GM23338 (cell line): Measurements from ENCODE around the gene TMEM125. TPM values are rescaled to one million over a fixed set of nuclear protein-coding genes. Genes with fewer than 3 reads are reported as not detected.

Experiments used
- ATAC-seq: fragments of 200-7000 bp; cut with Tn5 transposase; 3 replicates; pipeline ENCODE4 v1.9.1; 2020
- DNase-seq: peaks from one replicate; pipeline ENCODE4 v3.0.0-alpha.2; 2015; ENCODE audit warnings: low spot score
- H2AFZ ChIP-seq: fragments of 200-600 bp; sonication (generic); 2 replicates; pipeline ENCODE4 v1.8.0; 2016; ENCODE audit warnings: antibody characterized with exemption, mild to moderate bottlenecking, moderate library complexity
- H3F3A ChIP-seq: fragments of 200-600 bp; sonication (generic); replicated peaks from 2 replicates; pipeline ENCODE4 v1.8.0; 2017; ENCODE audit warnings: antibody characterized with exemption, mixed run types, low read depth
- H3K27ac ChIP-seq: fragments of 200-600 bp; sonication (generic); 2 replicates; pipeline ENCODE4 v1.6.1; 2016; ENCODE audit warnings: low read depth
- H3K27me3 ChIP-seq: fragments of 200-600 bp; sonication (generic); 2 replicates; pipeline ENCODE4 v1.8.0; 2016; ENCODE audit warnings: mild to moderate bottlenecking, mixed run types, moderate library complexity; ENCODE audit not compliant: insufficient read depth
- H3K36me3 ChIP-seq: fragments of 200-600 bp; sonication (generic); 2 replicates; pipeline ENCODE4 v1.8.0; 2016; ENCODE audit warnings: mild to moderate bottlenecking; ENCODE audit not compliant: insufficient read depth
- H3K4me1 ChIP-seq: fragments of 200-600 bp; sonication (generic); 2 replicates; pipeline ENCODE4 v1.8.0; 2016; ENCODE audit warnings: mild to moderate bottlenecking, moderate library complexity; ENCODE audit not compliant: insufficient read depth
- H3K4me2 ChIP-seq: fragments of 200-600 bp; sonication (generic); 2 replicates; pipeline ENCODE4 v1.7.1; 2017; ENCODE audit warnings: mixed run types
- H3K4me3 ChIP-seq: fragments of 200-600 bp; sonication (generic); 2 replicates; pipeline ENCODE4 v1.6.1; 2016; ENCODE audit warnings: mixed run types
- H3K79me2 ChIP-seq: fragments of 200-600 bp; sonication (generic); replicated peaks from 2 replicates; pipeline ENCODE4 v1.8.0; 2017; ENCODE audit warnings: mild to moderate bottlenecking; ENCODE audit not compliant: insufficient read depth
- H3K9me2 ChIP-seq: fragments of 200-600 bp; sonication (generic); 2 replicates; pipeline ENCODE4 v1.8.0; 2017; ENCODE audit not compliant: insufficient read depth
- H4K20me1 ChIP-seq: fragments of 200-600 bp; sonication (generic); replicated peaks from 2 replicates; pipeline ENCODE4 v1.8.0; 2017; ENCODE audit warnings: mild to moderate bottlenecking; ENCODE audit not compliant: insufficient read depth
- H3K27ac Mint-ChIP-seq: 2 replicates; pipeline ENCODE4 v1.8.0; 2020; ENCODE audit warnings: inconsistent platforms, mild to moderate bottlenecking, moderate library complexity, mixed read lengths
- H3K27me3 Mint-ChIP-seq: 3 replicates; pipeline ENCODE4 v1.8.0; 2022; ENCODE audit warnings: low read depth, mild to moderate bottlenecking, moderate library complexity, mixed read lengths, inconsistent platforms; ENCODE audit not compliant: insufficient read depth, poor library complexity
- H3K36me3 Mint-ChIP-seq: 3 replicates; pipeline ENCODE4 v1.8.0; 2021; ENCODE audit warnings: low read depth, mild to moderate bottlenecking, inconsistent platforms, moderate library complexity, mixed read lengths
- H3K4me1 Mint-ChIP-seq: 3 replicates; pipeline ENCODE4 v1.8.0; 2020; ENCODE audit warnings: mild to moderate bottlenecking, inconsistent platforms, mixed read lengths
- H3K4me3 Mint-ChIP-seq: 3 replicates; pipeline ENCODE4 v1.8.0; 2021; ENCODE audit warnings: moderate library complexity, mild to moderate bottlenecking, inconsistent platforms, mixed read lengths
- H3K9me3 Mint-ChIP-seq: 3 replicates; pipeline ENCODE4 v1.8.0; 2020; ENCODE audit warnings: moderate library complexity, mild to moderate bottlenecking, inconsistent platforms, mixed read lengths
- CREB1 ChIP-seq: fragments of 250-450 bp; sonication (Bioruptor Pico); IDR thresholded peaks from 2 replicates; pipeline ENCODE4 v1.5.0; 2020; ENCODE audit warnings: low read depth, mild to moderate bottlenecking, moderate library complexity
- EZH2 ChIP-seq: fragments of 200-600 bp; sonication (generic); IDR thresholded peaks from one replicate; pipeline ENCODE4 v1.8.0; 2017; ENCODE audit warnings: antibody characterized with exemption, mild to moderate bottlenecking, low read depth; ENCODE audit not compliant: unreplicated experiment
- EZH2phosphoT487 ChIP-seq: fragments of 200-600 bp; sonication (generic); IDR thresholded peaks from one replicate; pipeline ENCODE4 v1.8.1; 2018; ENCODE audit warnings: antibody characterized with exemption; ENCODE audit not compliant: unreplicated experiment
- JUNB ChIP-seq: IDR thresholded peaks from one replicate; pipeline ENCODE4 v1.6.1; 2016; ENCODE audit warnings: antibody characterized with exemption; ENCODE audit not compliant: unreplicated experiment
- NANOG ChIP-seq: IDR thresholded peaks from 2 replicates; pipeline ENCODE4 v1.6.1; 2016; ENCODE audit warnings: antibody characterized with exemption, borderline replicate concordance
- POLR2AphosphoS5 ChIP-seq: IDR thresholded peaks from 2 replicates; pipeline ENCODE4 v1.6.1; 2016; ENCODE audit warnings: antibody characterized with exemption, low read depth
- STAT1 ChIP-seq: IDR thresholded peaks from one replicate; pipeline ENCODE4 v1.6.1; 2016; ENCODE audit warnings: antibody characterized with exemption; ENCODE audit not compliant: unreplicated experiment
- ZNF114 ChIP-seq: fragments of 250-450 bp; sonication (Bioruptor Pico); IDR thresholded peaks from 2 replicates; pipeline ENCODE4 v1.5.0; 2020; ENCODE audit warnings: mild to moderate bottlenecking, moderate library complexity
- ZNF331 ChIP-seq: fragments of 250-450 bp; sonication (Bioruptor Pico); IDR thresholded peaks from 2 replicates; pipeline ENCODE4 v1.5.0; 2020; ENCODE audit warnings: low read depth, mild to moderate bottlenecking, moderate library complexity
- polyA plus RNA-seq: library from polyadenylated mRNA; unstranded; fragments of >200 nt; fragmentation: Nextera tagmentation; extraction: Ambion mirVana; gene quantifications from 2 replicates; pipeline ENCODE4 v1.2.1, GENCODE V29; 2016
- total RNA-seq: library from RNA; depleted of rRNA; stranded (reverse); fragments of >200 nt; shearing (Covaris generic); gene quantifications from 2 replicates; pipeline ENCODE4 v1.2.3, GENCODE V29; 2014
- TF ChIP-seq, protein P1 (sequence below): fragments of 250-450 bp; sonication (Bioruptor Pico); IDR thresholded peaks from 2 replicates; pipeline ENCODE4 v1.5.0; 2020; ENCODE audit warnings: mild to moderate bottlenecking, moderate library complexity
- TF ChIP-seq, protein P2 (sequence below): IDR thresholded peaks from 2 replicates; pipeline ENCODE4 v1.6.1; 2016; ENCODE audit warnings: antibody characterized with exemption
- TF ChIP-seq, protein P3 (sequence below), 2 experiments: fragments of 200-600 bp in 1 of 2; sonication (generic) in 1 of 2; conservative IDR thresholded peaks; 2 replicates each; pipeline versions ENCODE4 v1.5.1 to v1.6.1; 2016 to 2017; ENCODE audit warnings: antibody characterized with exemption in 2 of 2, low read depth in 2 of 2, mild to moderate bottlenecking in 2 of 2, moderate library complexity in 1 of 2
- TF ChIP-seq, protein P4 (sequence below): IDR thresholded peaks from one replicate; pipeline ENCODE4 v1.6.1; 2018; ENCODE audit warnings: antibody characterized with exemption; ENCODE audit not compliant: unreplicated experiment

TMEM125 gene
- total and polyA plus RNA-seq, 2 experiments from 2014 or later, result 16.8 to 39.3 TPM

DNA sequence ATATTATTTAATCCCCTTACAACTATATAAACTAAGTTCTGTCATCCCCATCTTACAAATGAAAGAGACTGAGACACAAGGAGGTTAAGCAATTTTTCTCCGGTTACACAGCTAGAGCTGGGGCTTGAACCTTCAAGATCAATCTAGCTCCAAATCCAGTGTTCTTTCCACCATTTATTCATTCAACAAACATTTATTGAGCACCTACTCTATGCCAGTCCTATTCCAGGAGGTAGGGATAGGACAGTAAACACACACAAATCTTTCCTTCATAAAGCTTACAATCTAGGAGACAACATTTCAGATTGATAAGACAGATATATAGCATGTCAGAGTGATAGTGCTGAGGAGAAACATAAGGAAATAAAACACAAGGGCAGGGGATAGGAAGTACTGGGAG, 2.9 kb upstream of the TMEM125 start:
- H3K79me2 ChIP-seq, result 0 out of 2 replicates have a peak, but pooled peaks cover 3% of the 10 kb centered on the region
- H3K9me3 Mint-ChIP-seq, result peaks cover 44% of the 10 kb centered on the region
- no peaks in the 10 kb centered on the region for H3K9me2 ChIP-seq
- H2AFZ ChIP-seq, result no peak overlapping the region
- H3K27ac Mint-ChIP-seq, result no peak overlapping the region
- peaks cover 25% of the 10 kb centered on the region for H3K4me1 Mint-ChIP-seq
- peaks cover 4% of the 10 kb centered on the region; the same call in 1 of the 2 replicates for H3K36me3 ChIP-seq
- peaks cover 16% of the 10 kb centered on the region for H3K4me1 ChIP-seq
- H3K27me3 Mint-ChIP-seq, result peaks cover 7% of the 10 kb centered on the region
- no peak overlapping the region for H3K27ac ChIP-seq
- H3F3A ChIP-seq, result 0 out of 2 replicates have a peak, but pooled peaks cover 5% of the 10 kb centered on the region
- H3K4me3 ChIP-seq, result no peak overlapping the region
- ATAC-seq (no peak), DNase-seq (no peak)
- no peak overlapping the region for H3K4me2 ChIP-seq
- no peaks in the 10 kb centered on the region for H4K20me1 ChIP-seq
- H3K27me3 ChIP-seq, result no peaks in the 10 kb centered on the region
- TF ChIP-seq EZH2phosphoT487 (no peak), EZH2 (no peak), ZNF331 (no peak), JUNB (no peak), CREB1 (CRISPR knock-in tag) (no peak), STAT1 (no peak), ZNF114 (CRISPR knock-in tag) (no peak), NANOG (no peak), POLR2AphosphoS5 (no peak)
- TF ChIP-seq, protein P1, sequence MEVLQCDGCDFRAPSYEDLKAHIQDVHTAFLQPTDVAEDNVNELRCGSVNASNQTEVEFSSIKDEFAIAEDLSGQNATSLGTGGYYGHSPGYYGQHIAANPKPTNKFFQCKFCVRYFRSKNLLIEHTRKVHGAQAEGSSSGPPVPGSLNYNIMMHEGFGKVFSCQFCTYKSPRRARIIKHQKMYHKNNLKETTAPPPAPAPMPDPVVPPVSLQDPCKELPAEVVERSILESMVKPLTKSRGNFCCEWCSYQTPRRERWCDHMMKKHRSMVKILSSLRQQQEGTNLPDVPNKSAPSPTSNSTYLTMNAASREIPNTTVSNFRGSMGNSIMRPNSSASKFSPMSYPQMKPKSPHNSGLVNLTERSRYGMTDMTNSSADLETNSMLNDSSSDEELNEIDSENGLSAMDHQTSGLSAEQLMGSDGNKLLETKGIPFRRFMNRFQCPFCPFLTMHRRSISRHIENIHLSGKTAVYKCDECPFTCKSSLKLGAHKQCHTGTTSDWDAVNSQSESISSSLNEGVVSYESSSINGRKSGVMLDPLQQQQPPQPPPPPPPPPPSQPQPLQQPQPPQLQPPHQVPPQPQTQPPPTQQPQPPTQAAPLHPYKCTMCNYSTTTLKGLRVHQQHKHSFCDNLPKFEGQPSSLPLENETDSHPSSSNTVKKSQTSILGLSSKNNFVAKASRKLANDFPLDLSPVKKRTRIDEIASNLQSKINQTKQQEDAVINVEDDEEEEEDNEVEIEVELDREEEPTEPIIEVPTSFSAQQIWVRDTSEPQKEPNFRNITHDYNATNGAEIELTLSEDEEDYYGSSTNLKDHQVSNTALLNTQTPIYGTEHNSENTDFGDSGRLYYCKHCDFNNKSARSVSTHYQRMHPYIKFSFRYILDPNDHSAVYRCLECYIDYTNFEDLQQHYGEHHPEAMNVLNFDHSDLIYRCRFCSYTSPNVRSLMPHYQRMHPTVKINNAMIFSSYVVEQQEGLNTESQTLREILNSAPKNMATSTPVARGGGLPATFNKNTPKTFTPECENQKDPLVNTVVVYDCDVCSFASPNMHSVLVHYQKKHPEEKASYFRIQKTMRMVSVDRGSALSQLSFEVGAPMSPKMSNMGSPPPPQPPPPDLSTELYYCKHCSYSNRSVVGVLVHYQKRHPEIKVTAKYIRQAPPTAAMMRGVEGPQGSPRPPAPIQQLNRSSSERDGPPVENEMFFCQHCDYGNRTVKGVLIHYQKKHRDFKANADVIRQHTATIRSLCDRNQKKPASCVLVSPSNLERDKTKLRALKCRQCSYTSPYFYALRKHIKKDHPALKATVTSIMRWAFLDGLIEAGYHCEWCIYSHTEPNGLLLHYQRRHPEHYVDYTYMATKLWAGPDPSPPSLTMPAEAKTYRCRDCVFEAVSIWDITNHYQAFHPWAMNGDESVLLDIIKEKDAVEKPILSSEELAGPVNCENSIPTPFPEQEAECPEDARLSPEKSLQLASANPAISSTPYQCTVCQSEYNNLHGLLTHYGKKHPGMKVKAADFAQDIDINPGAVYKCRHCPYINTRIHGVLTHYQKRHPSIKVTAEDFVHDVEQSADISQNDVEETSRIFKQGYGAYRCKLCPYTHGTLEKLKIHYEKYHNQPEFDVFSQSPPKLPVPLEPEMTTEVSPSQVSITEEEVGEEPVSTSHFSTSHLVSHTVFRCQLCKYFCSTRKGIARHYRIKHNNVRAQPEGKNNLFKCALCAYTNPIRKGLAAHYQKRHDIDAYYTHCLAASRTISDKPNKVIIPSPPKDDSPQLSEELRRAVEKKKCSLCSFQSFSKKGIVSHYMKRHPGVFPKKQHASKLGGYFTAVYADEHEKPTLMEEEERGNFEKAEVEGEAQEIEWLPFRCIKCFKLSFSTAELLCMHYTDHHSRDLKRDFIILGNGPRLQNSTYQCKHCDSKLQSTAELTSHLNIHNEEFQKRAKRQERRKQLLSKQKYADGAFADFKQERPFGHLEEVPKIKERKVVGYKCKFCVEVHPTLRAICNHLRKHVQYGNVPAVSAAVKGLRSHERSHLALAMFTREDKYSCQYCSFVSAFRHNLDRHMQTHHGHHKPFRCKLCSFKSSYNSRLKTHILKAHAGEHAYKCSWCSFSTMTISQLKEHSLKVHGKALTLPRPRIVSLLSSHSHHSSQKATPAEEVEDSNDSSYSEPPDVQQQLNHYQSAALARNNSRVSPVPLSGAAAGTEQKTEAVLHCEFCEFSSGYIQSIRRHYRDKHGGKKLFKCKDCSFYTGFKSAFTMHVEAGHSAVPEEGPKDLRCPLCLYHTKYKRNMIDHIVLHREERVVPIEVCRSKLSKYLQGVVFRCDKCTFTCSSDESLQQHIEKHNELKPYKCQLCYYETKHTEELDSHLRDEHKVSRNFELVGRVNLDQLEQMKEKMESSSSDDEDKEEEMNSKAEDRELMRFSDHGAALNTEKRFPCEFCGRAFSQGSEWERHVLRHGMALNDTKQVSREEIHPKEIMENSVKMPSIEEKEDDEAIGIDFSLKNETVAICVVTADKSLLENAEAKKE (CRISPR knock-in tag), result no peak
- TF ChIP-seq, protein P2, sequence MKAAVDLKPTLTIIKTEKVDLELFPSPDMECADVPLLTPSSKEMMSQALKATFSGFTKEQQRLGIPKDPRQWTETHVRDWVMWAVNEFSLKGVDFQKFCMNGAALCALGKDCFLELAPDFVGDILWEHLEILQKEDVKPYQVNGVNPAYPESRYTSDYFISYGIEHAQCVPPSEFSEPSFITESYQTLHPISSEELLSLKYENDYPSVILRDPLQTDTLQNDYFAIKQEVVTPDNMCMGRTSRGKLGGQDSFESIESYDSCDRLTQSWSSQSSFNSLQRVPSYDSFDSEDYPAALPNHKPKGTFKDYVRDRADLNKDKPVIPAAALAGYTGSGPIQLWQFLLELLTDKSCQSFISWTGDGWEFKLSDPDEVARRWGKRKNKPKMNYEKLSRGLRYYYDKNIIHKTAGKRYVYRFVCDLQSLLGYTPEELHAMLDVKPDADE, result no peak
- TF ChIP-seq, protein P3, sequence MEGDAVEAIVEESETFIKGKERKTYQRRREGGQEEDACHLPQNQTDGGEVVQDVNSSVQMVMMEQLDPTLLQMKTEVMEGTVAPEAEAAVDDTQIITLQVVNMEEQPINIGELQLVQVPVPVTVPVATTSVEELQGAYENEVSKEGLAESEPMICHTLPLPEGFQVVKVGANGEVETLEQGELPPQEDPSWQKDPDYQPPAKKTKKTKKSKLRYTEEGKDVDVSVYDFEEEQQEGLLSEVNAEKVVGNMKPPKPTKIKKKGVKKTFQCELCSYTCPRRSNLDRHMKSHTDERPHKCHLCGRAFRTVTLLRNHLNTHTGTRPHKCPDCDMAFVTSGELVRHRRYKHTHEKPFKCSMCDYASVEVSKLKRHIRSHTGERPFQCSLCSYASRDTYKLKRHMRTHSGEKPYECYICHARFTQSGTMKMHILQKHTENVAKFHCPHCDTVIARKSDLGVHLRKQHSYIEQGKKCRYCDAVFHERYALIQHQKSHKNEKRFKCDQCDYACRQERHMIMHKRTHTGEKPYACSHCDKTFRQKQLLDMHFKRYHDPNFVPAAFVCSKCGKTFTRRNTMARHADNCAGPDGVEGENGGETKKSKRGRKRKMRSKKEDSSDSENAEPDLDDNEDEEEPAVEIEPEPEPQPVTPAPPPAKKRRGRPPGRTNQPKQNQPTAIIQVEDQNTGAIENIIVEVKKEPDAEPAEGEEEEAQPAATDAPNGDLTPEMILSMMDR (conservative IDR thresholded peaks at IDR 0.05; ENCODE audit: low read depth in 2 of 2), result no peak
- TF ChIP-seq, protein P4, sequence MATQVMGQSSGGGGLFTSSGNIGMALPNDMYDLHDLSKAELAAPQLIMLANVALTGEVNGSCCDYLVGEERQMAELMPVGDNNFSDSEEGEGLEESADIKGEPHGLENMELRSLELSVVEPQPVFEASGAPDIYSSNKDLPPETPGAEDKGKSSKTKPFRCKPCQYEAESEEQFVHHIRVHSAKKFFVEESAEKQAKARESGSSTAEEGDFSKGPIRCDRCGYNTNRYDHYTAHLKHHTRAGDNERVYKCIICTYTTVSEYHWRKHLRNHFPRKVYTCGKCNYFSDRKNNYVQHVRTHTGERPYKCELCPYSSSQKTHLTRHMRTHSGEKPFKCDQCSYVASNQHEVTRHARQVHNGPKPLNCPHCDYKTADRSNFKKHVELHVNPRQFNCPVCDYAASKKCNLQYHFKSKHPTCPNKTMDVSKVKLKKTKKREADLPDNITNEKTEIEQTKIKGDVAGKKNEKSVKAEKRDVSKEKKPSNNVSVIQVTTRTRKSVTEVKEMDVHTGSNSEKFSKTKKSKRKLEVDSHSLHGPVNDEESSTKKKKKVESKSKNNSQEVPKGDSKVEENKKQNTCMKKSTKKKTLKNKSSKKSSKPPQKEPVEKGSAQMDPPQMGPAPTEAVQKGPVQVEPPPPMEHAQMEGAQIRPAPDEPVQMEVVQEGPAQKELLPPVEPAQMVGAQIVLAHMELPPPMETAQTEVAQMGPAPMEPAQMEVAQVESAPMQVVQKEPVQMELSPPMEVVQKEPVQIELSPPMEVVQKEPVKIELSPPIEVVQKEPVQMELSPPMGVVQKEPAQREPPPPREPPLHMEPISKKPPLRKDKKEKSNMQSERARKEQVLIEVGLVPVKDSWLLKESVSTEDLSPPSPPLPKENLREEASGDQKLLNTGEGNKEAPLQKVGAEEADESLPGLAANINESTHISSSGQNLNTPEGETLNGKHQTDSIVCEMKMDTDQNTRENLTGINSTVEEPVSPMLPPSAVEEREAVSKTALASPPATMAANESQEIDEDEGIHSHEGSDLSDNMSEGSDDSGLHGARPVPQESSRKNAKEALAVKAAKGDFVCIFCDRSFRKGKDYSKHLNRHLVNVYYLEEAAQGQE, result no peak
- H3K4me3 Mint-ChIP-seq, result no peak overlapping the region
- peaks cover 24% of the 10 kb centered on the region for H3K36me3 Mint-ChIP-seq
